ENCODE measurements around the gene PLPP4. TPM values are rescaled to one million over a fixed set of nuclear protein-coding genes. Genes with fewer than 3 reads are reported as not detected.

Gene PLPP4
- total RNA-seq, 1 experiment from 2014 or later = not detected

DNA sequence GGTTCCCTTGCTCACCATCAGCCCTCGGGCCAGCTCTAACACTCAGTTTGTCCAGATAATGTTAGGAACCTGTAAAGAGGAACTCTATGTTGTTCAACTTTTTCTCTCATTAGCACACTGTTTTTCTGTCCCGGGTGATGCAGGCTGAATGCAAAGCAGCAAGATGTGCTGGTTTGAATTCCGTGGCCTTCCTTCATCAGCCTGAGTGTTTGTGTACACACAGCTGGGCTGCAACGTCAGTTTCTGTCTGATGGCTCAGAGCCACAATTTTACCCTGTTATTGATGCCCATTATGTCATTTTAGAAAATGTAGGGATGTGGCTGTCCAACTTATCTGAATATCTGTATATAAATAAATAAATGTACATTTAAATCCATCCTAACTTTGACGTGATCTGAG lies 152.0 kb downstream of the PLPP4 start:
- no peak overlapping the region for H3K4me3 ChIP-seq (replicated peaks in 1 of 2; ENCODE audit: low read depth in 1 of 2, low read length in 2 of 2)
- DNase-seq (ENCODE audit: low read depth, low spot score) = no peak
- POLR2A ChIA-PET = no interaction called here
- no peak overlapping the region for H3K27ac ChIP-seq (ENCODE audit: low read depth, low read length)
- no TSS peak for BruUV-seq (replicated peaks)
- H3K79me2 ChIP-seq (ENCODE audit: insufficient read depth, low read length) = no peaks in the 10 kb centered on the region
- TF ChIP-seq, protein P1, sequence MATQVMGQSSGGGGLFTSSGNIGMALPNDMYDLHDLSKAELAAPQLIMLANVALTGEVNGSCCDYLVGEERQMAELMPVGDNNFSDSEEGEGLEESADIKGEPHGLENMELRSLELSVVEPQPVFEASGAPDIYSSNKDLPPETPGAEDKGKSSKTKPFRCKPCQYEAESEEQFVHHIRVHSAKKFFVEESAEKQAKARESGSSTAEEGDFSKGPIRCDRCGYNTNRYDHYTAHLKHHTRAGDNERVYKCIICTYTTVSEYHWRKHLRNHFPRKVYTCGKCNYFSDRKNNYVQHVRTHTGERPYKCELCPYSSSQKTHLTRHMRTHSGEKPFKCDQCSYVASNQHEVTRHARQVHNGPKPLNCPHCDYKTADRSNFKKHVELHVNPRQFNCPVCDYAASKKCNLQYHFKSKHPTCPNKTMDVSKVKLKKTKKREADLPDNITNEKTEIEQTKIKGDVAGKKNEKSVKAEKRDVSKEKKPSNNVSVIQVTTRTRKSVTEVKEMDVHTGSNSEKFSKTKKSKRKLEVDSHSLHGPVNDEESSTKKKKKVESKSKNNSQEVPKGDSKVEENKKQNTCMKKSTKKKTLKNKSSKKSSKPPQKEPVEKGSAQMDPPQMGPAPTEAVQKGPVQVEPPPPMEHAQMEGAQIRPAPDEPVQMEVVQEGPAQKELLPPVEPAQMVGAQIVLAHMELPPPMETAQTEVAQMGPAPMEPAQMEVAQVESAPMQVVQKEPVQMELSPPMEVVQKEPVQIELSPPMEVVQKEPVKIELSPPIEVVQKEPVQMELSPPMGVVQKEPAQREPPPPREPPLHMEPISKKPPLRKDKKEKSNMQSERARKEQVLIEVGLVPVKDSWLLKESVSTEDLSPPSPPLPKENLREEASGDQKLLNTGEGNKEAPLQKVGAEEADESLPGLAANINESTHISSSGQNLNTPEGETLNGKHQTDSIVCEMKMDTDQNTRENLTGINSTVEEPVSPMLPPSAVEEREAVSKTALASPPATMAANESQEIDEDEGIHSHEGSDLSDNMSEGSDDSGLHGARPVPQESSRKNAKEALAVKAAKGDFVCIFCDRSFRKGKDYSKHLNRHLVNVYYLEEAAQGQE (IDR thresholded peaks at IDR 0.05; ENCODE audit: low read depth) = no peak
- TF ChIP-seq SRF (IDR thresholded peaks at IDR 0.05; ENCODE audit: low read depth) = no peak
- no peak for TF ChIP-seq EZH2phosphoT487 (IDR thresholded peaks at IDR 0.05; ENCODE audit: borderline replicate concordance)
- TF ChIP-seq, protein P2, sequence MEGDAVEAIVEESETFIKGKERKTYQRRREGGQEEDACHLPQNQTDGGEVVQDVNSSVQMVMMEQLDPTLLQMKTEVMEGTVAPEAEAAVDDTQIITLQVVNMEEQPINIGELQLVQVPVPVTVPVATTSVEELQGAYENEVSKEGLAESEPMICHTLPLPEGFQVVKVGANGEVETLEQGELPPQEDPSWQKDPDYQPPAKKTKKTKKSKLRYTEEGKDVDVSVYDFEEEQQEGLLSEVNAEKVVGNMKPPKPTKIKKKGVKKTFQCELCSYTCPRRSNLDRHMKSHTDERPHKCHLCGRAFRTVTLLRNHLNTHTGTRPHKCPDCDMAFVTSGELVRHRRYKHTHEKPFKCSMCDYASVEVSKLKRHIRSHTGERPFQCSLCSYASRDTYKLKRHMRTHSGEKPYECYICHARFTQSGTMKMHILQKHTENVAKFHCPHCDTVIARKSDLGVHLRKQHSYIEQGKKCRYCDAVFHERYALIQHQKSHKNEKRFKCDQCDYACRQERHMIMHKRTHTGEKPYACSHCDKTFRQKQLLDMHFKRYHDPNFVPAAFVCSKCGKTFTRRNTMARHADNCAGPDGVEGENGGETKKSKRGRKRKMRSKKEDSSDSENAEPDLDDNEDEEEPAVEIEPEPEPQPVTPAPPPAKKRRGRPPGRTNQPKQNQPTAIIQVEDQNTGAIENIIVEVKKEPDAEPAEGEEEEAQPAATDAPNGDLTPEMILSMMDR (IDR thresholded peaks at IDR 0.05 in 2 of 3, conservative IDR thresholded peaks at IDR 0.05 in 1 of 3; ENCODE audit: borderline replicate concordance in 1 of 3, insufficient read depth in 1 of 3, low read depth in 2 of 3, low read length in 2 of 3) = no peak
- no peak for TF ChIP-seq YY1 (IDR thresholded peaks at IDR 0.05; ENCODE audit: extremely low read depth, insufficient replicate concordance, low read depth, low read length)
- TF ChIP-seq, protein P3, sequence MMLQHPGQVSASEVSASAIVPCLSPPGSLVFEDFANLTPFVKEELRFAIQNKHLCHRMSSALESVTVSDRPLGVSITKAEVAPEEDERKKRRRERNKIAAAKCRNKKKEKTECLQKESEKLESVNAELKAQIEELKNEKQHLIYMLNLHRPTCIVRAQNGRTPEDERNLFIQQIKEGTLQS (IDR thresholded peaks at IDR 0.05) = no peak
- no peaks in the 10 kb centered on the region for H3K36me3 ChIP-seq (ENCODE audit: control insufficient read depth in 1 of 2, insufficient read depth in 2 of 2, low read length in 2 of 2)
- intact Hi-C loops (cut with micrococcal nuclease) = no loop called here
- no peak overlapping the region for H3K9ac ChIP-seq (ENCODE audit: low read length)
- RAD21 ChIA-PET (ENCODE audit: low non-redundant PET in 1 of 2, low total read pairs in 2 of 2, uncharacterized antibody in 2 of 2, unreplicated experiment in 2 of 2) = no interaction called here
- no peaks in the 10 kb centered on the region for H3K4me1 ChIP-seq (ENCODE audit: control insufficient read depth in 1 of 2, insufficient read depth in 2 of 2, low read length in 2 of 2)
- H3K9me3 ChIP-seq (ENCODE audit: control insufficient read depth in 1 of 2, insufficient read depth in 1 of 2, low read depth in 1 of 2, low read length in 2 of 2) = no peaks in the 10 kb centered on the region
- ATAC-seq = no peak
- H3K4me2 ChIP-seq (ENCODE audit: low read length) = no peak overlapping the region
- no peaks in the 10 kb centered on the region for H3K9me2 ChIP-seq (ENCODE audit: insufficient read depth)
- no peak overlapping the region for H2AFZ ChIP-seq (ENCODE audit: low read depth, low read length, poor library complexity, severe bottlenecking)
- CTCF ChIA-PET = no interaction called here
- H3K27me3 ChIP-seq (ENCODE audit: insufficient read depth, low read length) = peaks cover 12% of the 10 kb centered on the region; the same call in 1 of the 2 replicates
- no peaks in the 10 kb centered on the region for H4K20me1 ChIP-seq (ENCODE audit: insufficient read depth)
